K562 (cell line): ENCODE data around the gene OR51B2. TPM values are rescaled to one million over a fixed set of nuclear protein-coding genes. Genes with fewer than 3 reads are reported as not detected.

Experiments
- ARNT ChIP-seq, 2 experiments: fragments of 450-650 bp; IDR thresholded peaks; 2 replicates each; pipeline ENCODE4 v1.6.1; 2016; ENCODE audit warnings: mild to moderate bottlenecking in 1 of 2
- CREB3L1 ChIP-seq: fragments of 450-650 bp; IDR thresholded peaks from 2 replicates; pipeline ENCODE4 v1.6.1; 2014; ENCODE audit warnings: low read depth, mild to moderate bottlenecking, moderate library complexity, borderline replicate concordance
- EGR1 ChIP-seq: fragments of 450-650 bp; conservative IDR thresholded peaks from 2 replicates; pipeline ENCODE4 v1.6.1; 2017; ENCODE audit warnings: mild to moderate bottlenecking
- HMG20A ChIP-seq: fragments of 450-650 bp; formaldehyde crosslinking; conservative IDR thresholded peaks from 2 replicates; pipeline ENCODE4 v1.4.0; 2020; ENCODE audit warnings: mild to moderate bottlenecking, mixed read lengths
- HNRNPL ChIP-seq: fragments of 200-400 bp; formaldehyde crosslinking; IDR thresholded peaks from 2 replicates; pipeline ENCODE4 v1.6.1; 2017; ENCODE audit warnings: low read depth, mild to moderate bottlenecking, low read length
- SMARCA5 ChIP-seq: fragments of 450-650 bp; IDR thresholded peaks from 2 replicates; pipeline ENCODE4 v1.6.1; 2016
- polyA plus RNA-seq, 8 experiments: library from polyadenylated mRNA; depleted of rRNA in 4 of 8; stranded (reverse) in 5 of 8; unstranded in 3 of 8; fragments of >200 nt; fragmentation: Nextera tagmentation in 2 of 8; fragmentation: Illumina TruSeq in 1 of 8; extraction: Ambion mirVana in 2 of 8; extraction: Trizol in 1 of 8; gene quantifications; 2 replicates each; pipeline versions ENCODE4 v1.2.1 to v1.2.3, GENCODE V29; 2011 to 2014; ENCODE audit warnings: inconsistent platforms in 1 of 8, missing spikeins in 1 of 8
- total RNA-seq, 7 experiments: library from RNA; depleted of rRNA in 6 of 7; stranded (reverse); fragments of >200 nt in 6 of 7; fragmentation: Illumina TruSeq in 2 of 7; extraction: Trizol in 2 of 7; gene quantifications; 2 replicates each; pipeline versions ENCODE4 v1.2.1 to v1.2.3, GENCODE V29; 2011 to 2021; ENCODE audit warnings: low replicate concordance in 1 of 7
- TF ChIP-seq, protein P1 (sequence below), 2 experiments: fragments of 450-650 bp; formaldehyde crosslinking in 1 of 2; IDR thresholded peaks; 2 replicates each; pipeline versions ENCODE4 v1.4.0 to v1.6.1; 2014 to 2020; ENCODE audit warnings: mild to moderate bottlenecking in 2 of 2, borderline replicate concordance in 1 of 2, low read depth in 1 of 2

Gene OR51B2
- total and polyA plus RNA-seq, 9 of the 15 experiments (the other 6 are each of a cell fraction or from before 2014, with no cell fraction given) = 0.38 to 6.6 (median 4.0) TPM

DNA sequence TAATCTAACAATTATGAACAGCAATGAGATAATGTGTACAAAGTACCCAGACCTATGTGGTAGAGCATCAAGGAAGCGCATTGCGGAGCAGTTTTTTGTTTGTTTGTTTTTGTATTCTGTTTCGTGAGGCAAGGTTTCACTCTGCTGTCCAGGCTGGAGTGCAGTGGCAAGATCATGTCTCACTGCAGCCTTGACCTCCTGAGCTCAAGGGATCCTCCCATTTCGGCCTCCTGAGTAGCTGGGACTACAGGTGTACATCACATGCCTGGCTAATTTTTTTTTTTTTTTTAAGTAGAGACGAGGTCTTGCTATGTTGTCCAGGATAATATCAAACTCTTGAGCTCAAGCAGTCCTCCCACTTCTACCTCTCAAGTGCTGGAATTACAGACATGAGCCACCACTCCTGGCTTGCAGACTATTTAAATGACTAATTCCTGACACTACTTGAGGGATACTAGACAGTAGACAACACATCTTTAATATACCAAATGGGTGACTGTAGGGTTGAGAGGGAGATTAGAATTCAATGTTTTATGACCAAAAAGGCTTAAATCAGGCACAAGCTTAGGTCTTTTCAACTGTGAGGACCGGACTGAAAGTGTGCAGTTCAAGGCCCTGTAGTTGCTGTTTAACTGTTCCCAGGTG is 35.1 kb downstream of the OR51B2 start (continued):
- TF ChIP-seq SMARCA5 = peak; percentile 63; the same call in 1 of the 2 replicates
- no peak for TF ChIP-seq CREB3L1
- TF ChIP-seq HMG20A (CRISPR knock-in tag) = no peak
- TF ChIP-seq, protein P1, sequence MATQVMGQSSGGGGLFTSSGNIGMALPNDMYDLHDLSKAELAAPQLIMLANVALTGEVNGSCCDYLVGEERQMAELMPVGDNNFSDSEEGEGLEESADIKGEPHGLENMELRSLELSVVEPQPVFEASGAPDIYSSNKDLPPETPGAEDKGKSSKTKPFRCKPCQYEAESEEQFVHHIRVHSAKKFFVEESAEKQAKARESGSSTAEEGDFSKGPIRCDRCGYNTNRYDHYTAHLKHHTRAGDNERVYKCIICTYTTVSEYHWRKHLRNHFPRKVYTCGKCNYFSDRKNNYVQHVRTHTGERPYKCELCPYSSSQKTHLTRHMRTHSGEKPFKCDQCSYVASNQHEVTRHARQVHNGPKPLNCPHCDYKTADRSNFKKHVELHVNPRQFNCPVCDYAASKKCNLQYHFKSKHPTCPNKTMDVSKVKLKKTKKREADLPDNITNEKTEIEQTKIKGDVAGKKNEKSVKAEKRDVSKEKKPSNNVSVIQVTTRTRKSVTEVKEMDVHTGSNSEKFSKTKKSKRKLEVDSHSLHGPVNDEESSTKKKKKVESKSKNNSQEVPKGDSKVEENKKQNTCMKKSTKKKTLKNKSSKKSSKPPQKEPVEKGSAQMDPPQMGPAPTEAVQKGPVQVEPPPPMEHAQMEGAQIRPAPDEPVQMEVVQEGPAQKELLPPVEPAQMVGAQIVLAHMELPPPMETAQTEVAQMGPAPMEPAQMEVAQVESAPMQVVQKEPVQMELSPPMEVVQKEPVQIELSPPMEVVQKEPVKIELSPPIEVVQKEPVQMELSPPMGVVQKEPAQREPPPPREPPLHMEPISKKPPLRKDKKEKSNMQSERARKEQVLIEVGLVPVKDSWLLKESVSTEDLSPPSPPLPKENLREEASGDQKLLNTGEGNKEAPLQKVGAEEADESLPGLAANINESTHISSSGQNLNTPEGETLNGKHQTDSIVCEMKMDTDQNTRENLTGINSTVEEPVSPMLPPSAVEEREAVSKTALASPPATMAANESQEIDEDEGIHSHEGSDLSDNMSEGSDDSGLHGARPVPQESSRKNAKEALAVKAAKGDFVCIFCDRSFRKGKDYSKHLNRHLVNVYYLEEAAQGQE (IDR thresholded peaks at IDR 0.05; ENCODE audit: borderline replicate concordance) = peak; percentile 21; the same call in 1 of the 2 replicates
- TF ChIP-seq, protein P1 (CRISPR knock-in tag; IDR thresholded peaks at IDR 0.05; ENCODE audit: low read depth) = no peak
- no peak for TF ChIP-seq HNRNPL
- TF ChIP-seq EGR1 = no peak
- peak in 1 of 2 experiments; percentile 34; a peak in 1 of 4 replicates for TF ChIP-seq ARNT (IDR thresholded peaks at IDR 0.05)
